MM.1S (cell line): ENCODE results near the gene TCF7.

Experiments
- DNase-seq: peaks from one replicate; pipeline ENCODE4 v3.0.0-alpha.2; 2015
- H2AFZ ChIP-seq: fragments of 300-600 bp; sonication (generic); 2 replicates; pipeline ENCODE4 v1.6.0; 2016; ENCODE audit warnings: antibody characterized with exemption, low read length
- H3F3A ChIP-seq: fragments of 300-600 bp; sonication (generic); 2 replicates; pipeline ENCODE4 v1.6.1; 2016; ENCODE audit warnings: mild to moderate bottlenecking, antibody characterized with exemption, low read length, moderate library complexity, mixed read lengths; ENCODE audit not compliant: insufficient read depth
- H3K27ac ChIP-seq: fragments of 300-600 bp; sonication (generic); 2 replicates; pipeline ENCODE4 v1.5.1; 2016; ENCODE audit warnings: mild to moderate bottlenecking, low read length
- H3K27me3 ChIP-seq: fragments of 300-600 bp; sonication (generic); replicated peaks from 2 replicates; pipeline ENCODE4 v1.6.0; 2016; ENCODE audit warnings: low read length; ENCODE audit not compliant: insufficient read depth
- H3K36me3 ChIP-seq: fragments of 300-600 bp; sonication (generic); replicated peaks from 2 replicates; pipeline ENCODE4 v1.6.1; 2016; ENCODE audit warnings: mild to moderate bottlenecking, low read length, mixed read lengths; ENCODE audit not compliant: insufficient read depth
- H3K4me1 ChIP-seq: fragments of 300-600 bp; sonication (generic); 2 replicates; pipeline ENCODE4 v1.6.1; 2016; ENCODE audit warnings: low read length, mixed read lengths
- H3K4me2 ChIP-seq: fragments of 300-600 bp; sonication (generic); 2 replicates; pipeline ENCODE4 v1.6.0; 2016; ENCODE audit warnings: low read depth, low read length
- H3K4me3 ChIP-seq: fragments of 300-600 bp; sonication (generic); 2 replicates; pipeline ENCODE4 v1.5.1; 2016; ENCODE audit warnings: low read length, mixed read lengths
- H3K79me2 ChIP-seq: fragments of 300-600 bp; sonication (generic); 2 replicates; pipeline ENCODE4 v1.6.1; 2016; ENCODE audit warnings: mixed run types, low read length, mixed read lengths
- H3K9ac ChIP-seq: fragments of 300-600 bp; sonication (generic); 2 replicates; pipeline ENCODE4 v1.6.1; 2016; ENCODE audit warnings: low read length, mixed read lengths
- H3K9me2 ChIP-seq: fragments of 300-600 bp; sonication (generic); replicated peaks from 2 replicates; pipeline ENCODE4 v1.6.1; 2016; ENCODE audit warnings: mild to moderate bottlenecking, low read length, mixed read lengths; ENCODE audit not compliant: insufficient read depth
- H3K9me3 ChIP-seq: fragments of 300-600 bp; sonication (generic); replicated peaks from 2 replicates; pipeline ENCODE4 v1.6.1; 2016; ENCODE audit warnings: mild to moderate bottlenecking, low read length, mixed read lengths; ENCODE audit not compliant: insufficient read depth
- H4K20me1 ChIP-seq: fragments of 300-600 bp; sonication (generic); 2 replicates; pipeline ENCODE4 v1.6.1; 2016; ENCODE audit warnings: mild to moderate bottlenecking, low read length, moderate library complexity, mixed read lengths; ENCODE audit not compliant: insufficient read depth
- CTCF ChIP-seq: fragments of 300-600 bp; sonication (generic); IDR thresholded peaks from 2 replicates; pipeline ENCODE4 v1.5.1; 2016; ENCODE audit warnings: antibody characterized with exemption, low read length, mixed read lengths
- EZH2 ChIP-seq: fragments of 300-600 bp; sonication (generic); optimal IDR thresholded peaks from 2 replicates; pipeline ENCODE3; 2017; ENCODE audit warnings: low read depth, mild to moderate bottlenecking, antibody characterized with exemption, low read length, mixed read lengths
- EZH2phosphoT487 ChIP-seq: fragments of 300-600 bp; sonication (generic); IDR thresholded peaks from 2 replicates; pipeline ENCODE4 v1.6.1; 2018; ENCODE audit warnings: antibody characterized with exemption, low read length

TCF7 gene

GRCh38 chr5:134140530-134141201 lies 26.2 kb downstream of the TCF7 start:
- TF ChIP-seq CTCF: peak; percentile 75
- no peak for TF ChIP-seq EZH2
- peak; percentile 72 for DNase-seq
- Histone ChIP-seq H4K20me1 (peaks cover 8% of the 10 kb centered on the region), H3K9me2 (no peaks in the 10 kb centered on the region), H3K4me3 (no peak overlapping the region), H3K79me2 (peaks cover 12% of the 10 kb centered on the region; the same call in 1 of the 2 replicates), H3K9ac (no peak overlapping the region), H3K9me3 (no peaks in the 10 kb centered on the region), H3K27ac (no peak overlapping the region), H3K27me3 (no peaks in the 10 kb centered on the region), H3K4me2 (no peak overlapping the region), H2AFZ (no peak overlapping the region), H3K36me3 (0 out of 2 replicates have a peak, but pooled peaks cover 5% of the 10 kb centered on the region), H3K4me1 (peaks cover 13% of the 10 kb centered on the region), H3F3A (no peaks in the 10 kb centered on the region)

- H3K27ac ChIP-seq: no peak overlapping the region
- H3K9me2 ChIP-seq: no peaks in the 10 kb centered on the region
- H3K9me3 ChIP-seq: no peaks in the 10 kb centered on the region
- TF ChIP-seq EZH2 (no peak), CTCF (no peak), EZH2phosphoT487 (no peak)
- peaks cover 8% of the 10 kb centered on the region for H4K20me1 ChIP-seq
- H3K79me2 ChIP-seq: peaks cover 13% of the 10 kb centered on the region; the same call in 1 of the 2 replicates
- peaks cover 13% of the 10 kb centered on the region for H3K4me1 ChIP-seq
- no peak overlapping the region for H3K4me3 ChIP-seq
- no peaks in the 10 kb centered on the region for H3K27me3 ChIP-seq
- 0 out of 2 replicates have a peak, but pooled peaks cover 5% of the 10 kb centered on the region for H3K36me3 ChIP-seq
- no peaks in the 10 kb centered on the region for H3F3A ChIP-seq
- H3K4me2 ChIP-seq: no peak overlapping the region
- no peak overlapping the region for H2AFZ ChIP-seq
- no peak for DNase-seq
- H3K9ac ChIP-seq: no peak overlapping the region
Measured at GRCh38 chr5:134141331-134142050, 27.0 kb downstream of the TCF7 start.

- Histone ChIP-seq H3K9ac (no peak overlapping the region), H3K27ac (no peak overlapping the region), H3K4me2 (no peak overlapping the region), H3K27me3 (no peaks in the 10 kb centered on the region), H3K4me3 (no peak overlapping the region), H3K4me1 (peaks cover 13% of the 10 kb centered on the region), H3K9me3 (no peaks in the 10 kb centered on the region), H3K79me2 (peaks cover 13% of the 10 kb centered on the region; the same call in 1 of the 2 replicates), H3K9me2 (no peaks in the 10 kb centered on the region), H4K20me1 (peaks cover 8% of the 10 kb centered on the region), H2AFZ (no peak overlapping the region), H3F3A (no peaks in the 10 kb centered on the region), H3K36me3 (0 out of 2 replicates have a peak, but pooled peaks cover 5% of the 10 kb centered on the region)
- DNase-seq: no peak
- TF ChIP-seq CTCF: no peak
- TF ChIP-seq EZH2: no peak
- no peak for TF ChIP-seq EZH2phosphoT487
Measured at GRCh38 chr5:134142052-134142451, 27.6 kb downstream of the TCF7 start.
